B cell (primary cell): Measurements from ENCODE around the gene EPN1. TPM values are rescaled to one million over a fixed set of nuclear protein-coding genes. Genes with fewer than 3 reads are reported as not detected.

Experiments used
- ATAC-seq: fragments of 200-7000 bp; cut with Tn5 transposase; one replicate; pipeline ENCODE4 v1.10.0; 2021; ENCODE audit warnings: low read depth, mild to moderate bottlenecking, moderate number of reproducible peaks, moderate library complexity
- CTCF ChIA-PET: fragments of 350-600 bp; sonication (Branson Sonifier 250); formaldehyde crosslinking; loops from one replicate; lab custom pipeline; 2021; ENCODE audit warnings: antibody characterized with exemption, inconsistent platforms; lab: Charles Lee
- POLR2A ChIA-PET: fragments of 350-600 bp; sonication (Branson Sonifier 250); formaldehyde crosslinking; loops from one replicate; lab custom pipeline; 2021; ENCODE audit warnings: antibody characterized with exemption; lab: Charles Lee
- DNase-seq: peaks from one replicate; pipeline ENCODE4 v3.0.0; 2013
- H2AFZ ChIP-seq: 2 replicates; pipeline ENCODE4 v1.6.1; 2012; ENCODE audit warnings: mild to moderate bottlenecking, low read depth, low read length; ENCODE audit not compliant: insufficient read depth, poor library complexity, severe bottlenecking
- H3K27ac ChIP-seq, 2 donors: 1 replicate in 1 of 2; 2 replicates in 1 of 2; pipeline ENCODE4 v1.5.1; 2012 to 2013; ENCODE audit warnings: low read length in 2 of 2, mild to moderate bottlenecking in 2 of 2, moderate library complexity in 1 of 2
- H3K27me3 ChIP-seq, 4 experiments: fragments of 200-600 bp in 1 of 4; sonication (generic) in 1 of 4; replicated peaks in 1 of 4; 1 replicate in 2 of 4; 2 replicates in 2 of 4; pipeline versions ENCODE4 v1.6.1 to v1.7.0; 2013 to 2016; ENCODE audit warnings: low read length in 3 of 4, mild to moderate bottlenecking in 2 of 4, mixed read lengths in 1 of 4, moderate library complexity in 1 of 4; ENCODE audit not compliant: insufficient read depth in 4 of 4, control insufficient read depth in 3 of 4; ENCODE audit errors: control extremely low read depth in 1 of 4
- H3K36me3 ChIP-seq, 2 experiments: replicated peaks in 1 of 2; 1 replicate in 1 of 2; 2 replicates in 1 of 2; pipeline versions ENCODE4 v1.6.1 to v1.7.1; 2013; ENCODE audit warnings: low read length in 1 of 2; ENCODE audit not compliant: insufficient read depth in 2 of 2, control insufficient read depth in 1 of 2; ENCODE audit errors: control extremely low read depth in 1 of 2, extremely low read depth in 1 of 2
- H3K4me1 ChIP-seq, 2 donors: fragments of 200-600 bp in 1 of 2; sonication (generic) in 1 of 2; 1 replicate in 1 of 2; 2 replicates in 1 of 2; pipeline versions ENCODE4 v1.5.1 to v1.6.1; 2013 to 2017; ENCODE audit warnings: low read length in 2 of 2; ENCODE audit not compliant: control insufficient read depth in 2 of 2, insufficient read depth in 2 of 2
- H3K4me2 ChIP-seq: replicated peaks from 2 replicates; pipeline ENCODE3; 2012; ENCODE audit warnings: mild to moderate bottlenecking, low read depth, low read length; ENCODE audit not compliant: poor library complexity, severe bottlenecking
- H3K4me3 ChIP-seq, 5 experiments: fragments of 200-600 bp in 1 of 5; sonication (generic) in 1 of 5; 1 replicate in 3 of 5; 2 replicates in 2 of 5; pipeline versions ENCODE4 v1.5.1 to v1.7.0; 2011 to 2016; ENCODE audit warnings: low read length in 4 of 5, mild to moderate bottlenecking in 4 of 5, low read depth in 2 of 5, control low read depth in 1 of 5, moderate library complexity in 1 of 5; ENCODE audit not compliant: insufficient read depth in 1 of 5; ENCODE audit errors: control extremely low read depth in 1 of 5, extremely low read depth in 1 of 5
- H3K79me2 ChIP-seq: fragments of 200-600 bp; sonication (generic); one replicate; pipeline ENCODE4 v1.6.0; 2016; ENCODE audit warnings: low read length; ENCODE audit not compliant: control insufficient read depth, insufficient read depth
- H3K9ac ChIP-seq: fragments of 200-600 bp; sonication (generic); 2 replicates; pipeline ENCODE4 v1.6.1; 2017; ENCODE audit warnings: mild to moderate bottlenecking, low read length, moderate library complexity
- H3K9me3 ChIP-seq, 3 donors: one replicate each; pipeline versions ENCODE4 v1.6.1 to v1.7.1; 2013; ENCODE audit warnings: low read length in 2 of 3; ENCODE audit not compliant: control insufficient read depth in 2 of 3, insufficient read depth in 1 of 3; ENCODE audit errors: control extremely low read depth in 1 of 3
- H4K20me1 ChIP-seq: 2 replicates; pipeline ENCODE4 v1.6.0; 2012; ENCODE audit warnings: mild to moderate bottlenecking, low read length; ENCODE audit not compliant: insufficient read depth, control insufficient read depth, poor library complexity, severe bottlenecking
- H3K27ac Mint-ChIP-seq: one replicate; pipeline ENCODE4 v1.8.0; 2021; ENCODE audit warnings: mixed read lengths
- H3K27me3 Mint-ChIP-seq: one replicate; pipeline ENCODE4 v1.8.0; 2021; ENCODE audit warnings: mixed read lengths
- H3K4me1 Mint-ChIP-seq: one replicate; pipeline ENCODE4 v1.8.0; 2021; ENCODE audit warnings: mixed read lengths
- H3K4me3 Mint-ChIP-seq: one replicate; pipeline ENCODE4 v1.8.0; 2021; ENCODE audit warnings: mixed read lengths
- H3K9me3 Mint-ChIP-seq: one replicate; pipeline ENCODE4 v1.8.0; 2022; ENCODE audit warnings: mixed read lengths; ENCODE audit not compliant: insufficient read depth
- EZH2 ChIP-seq: IDR thresholded peaks from 2 replicates; pipeline ENCODE4 v1.6.1; 2012; ENCODE audit warnings: borderline replicate concordance, low read depth, mild to moderate bottlenecking, moderate library complexity, low read length; ENCODE audit not compliant: insufficient read depth, poor library complexity, severe bottlenecking
- WGBS: methylation state at CpG from one replicate; pipeline ENCODE4 v1.1.5; 2013; ENCODE audit warnings: missing lambda C conversion rate; ENCODE audit not compliant: insufficient coverage; 5-methylcytosine and 5-hydroxymethylcytosine counted together
- intact Hi-C: fragments of 100-400 bp; cut with micrococcal nuclease; formaldehyde crosslinking; loops from one replicate; pipeline ENCODE4 v1.10.0; 2022
- polyA plus RNA-seq: library from polyadenylated mRNA; depleted of rRNA; stranded (reverse); fragments of >200 nt; gene quantifications from 2 replicates; pipeline ENCODE4 v1.2.3, GENCODE V29; 2012
- total RNA-seq, 2 donors: library from RNA; stranded (reverse); fragments of 120-200 nt in 1 of 2; gene quantifications; 1 replicate in 1 of 2; 2 replicates in 1 of 2; pipeline versions ENCODE4 v1.2.3 to v1.2.4, GENCODE V29; 2013 to 2022
- TF ChIP-seq, protein P1 (sequence below): fragments of 200-600 bp; IDR thresholded peaks from one replicate; pipeline ENCODE4 v1.8.0; 2022; ENCODE audit warnings: antibody characterized with exemption, mild to moderate bottlenecking

EPN1 gene
- total and polyA plus RNA-seq, 2 donors (not counting 1 experiment from before 2014, with no cell fraction given): 54.4 to 63.9 TPM

DNA sequence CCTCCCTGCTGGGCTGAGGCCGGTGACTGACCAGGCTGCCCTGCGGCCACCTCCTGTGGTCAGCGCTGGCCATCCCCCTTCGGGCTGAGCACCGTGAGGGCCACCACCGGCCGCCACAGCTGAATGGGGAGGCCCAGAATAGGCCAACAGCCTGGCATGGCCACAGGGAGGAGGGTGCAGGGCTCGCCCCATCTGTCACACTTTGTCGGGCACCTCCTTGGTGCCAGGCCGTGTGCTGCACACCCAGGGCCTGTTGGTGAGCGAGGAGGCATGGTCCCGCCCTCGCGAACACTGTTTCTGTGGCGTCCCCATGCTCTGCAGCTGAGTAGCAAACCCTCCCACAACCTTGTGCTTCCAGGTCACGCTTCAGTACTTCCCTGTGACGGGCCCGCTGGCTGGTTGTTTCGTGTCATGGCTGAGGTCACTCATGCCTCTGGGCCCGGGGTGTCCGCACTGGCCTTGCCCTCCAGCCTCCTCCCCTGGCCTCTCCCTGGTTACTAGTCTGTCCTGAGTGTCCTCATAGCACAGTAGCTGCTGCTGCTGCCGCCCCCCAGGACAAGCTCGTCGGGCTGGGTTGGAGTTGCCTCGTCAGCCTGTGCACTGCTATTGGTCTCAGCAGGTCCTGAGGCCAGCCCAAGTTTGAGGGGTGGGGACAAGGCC, 15.2 kb downstream of the EPN1 start:
- no peak overlapping the region for H2AFZ ChIP-seq
- no peaks in the 10 kb centered on the region for H3K9me3 Mint-ChIP-seq
- TF ChIP-seq, protein P1, sequence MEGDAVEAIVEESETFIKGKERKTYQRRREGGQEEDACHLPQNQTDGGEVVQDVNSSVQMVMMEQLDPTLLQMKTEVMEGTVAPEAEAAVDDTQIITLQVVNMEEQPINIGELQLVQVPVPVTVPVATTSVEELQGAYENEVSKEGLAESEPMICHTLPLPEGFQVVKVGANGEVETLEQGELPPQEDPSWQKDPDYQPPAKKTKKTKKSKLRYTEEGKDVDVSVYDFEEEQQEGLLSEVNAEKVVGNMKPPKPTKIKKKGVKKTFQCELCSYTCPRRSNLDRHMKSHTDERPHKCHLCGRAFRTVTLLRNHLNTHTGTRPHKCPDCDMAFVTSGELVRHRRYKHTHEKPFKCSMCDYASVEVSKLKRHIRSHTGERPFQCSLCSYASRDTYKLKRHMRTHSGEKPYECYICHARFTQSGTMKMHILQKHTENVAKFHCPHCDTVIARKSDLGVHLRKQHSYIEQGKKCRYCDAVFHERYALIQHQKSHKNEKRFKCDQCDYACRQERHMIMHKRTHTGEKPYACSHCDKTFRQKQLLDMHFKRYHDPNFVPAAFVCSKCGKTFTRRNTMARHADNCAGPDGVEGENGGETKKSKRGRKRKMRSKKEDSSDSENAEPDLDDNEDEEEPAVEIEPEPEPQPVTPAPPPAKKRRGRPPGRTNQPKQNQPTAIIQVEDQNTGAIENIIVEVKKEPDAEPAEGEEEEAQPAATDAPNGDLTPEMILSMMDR: no peak
- TF ChIP-seq EZH2: no peak
- H3K9me3 ChIP-seq: no peaks in the 10 kb centered on the region
- peaks cover 0 to 88% of the 10 kb centered on the region in 2 experiments for H3K36me3 ChIP-seq
- peaks cover 79% of the 10 kb centered on the region for H4K20me1 ChIP-seq
- no peaks in the 10 kb centered on the region for H3K27me3 Mint-ChIP-seq
- 93% methylated on average over 25 of the region's 25 CpGs for WGBS
- H3K27ac ChIP-seq: no peak overlapping the region
- H3K4me3 ChIP-seq: no peak overlapping the region
- H3K4me1 Mint-ChIP-seq: peaks cover 30% of the 10 kb centered on the region
- no peaks in the 10 kb centered on the region for H3K27me3 ChIP-seq
- H3K4me2 ChIP-seq: no peak overlapping the region
- intact Hi-C loops: no loop called here
- H3K4me1 ChIP-seq: peaks cover 9 to 30% of the 10 kb centered on the region in 2 donors
- ChIA-PET POLR2A (no interaction called here), CTCF (no interaction called here)
- no peak for ATAC-seq
- peak overlapping the region; percentile 6 for H3K27ac Mint-ChIP-seq
- peaks cover 51% of the 10 kb centered on the region for H3K79me2 ChIP-seq
- DNase-seq: no peak
- no peak overlapping the region for H3K9ac ChIP-seq
- H3K4me3 Mint-ChIP-seq: no peak overlapping the region

DNA sequence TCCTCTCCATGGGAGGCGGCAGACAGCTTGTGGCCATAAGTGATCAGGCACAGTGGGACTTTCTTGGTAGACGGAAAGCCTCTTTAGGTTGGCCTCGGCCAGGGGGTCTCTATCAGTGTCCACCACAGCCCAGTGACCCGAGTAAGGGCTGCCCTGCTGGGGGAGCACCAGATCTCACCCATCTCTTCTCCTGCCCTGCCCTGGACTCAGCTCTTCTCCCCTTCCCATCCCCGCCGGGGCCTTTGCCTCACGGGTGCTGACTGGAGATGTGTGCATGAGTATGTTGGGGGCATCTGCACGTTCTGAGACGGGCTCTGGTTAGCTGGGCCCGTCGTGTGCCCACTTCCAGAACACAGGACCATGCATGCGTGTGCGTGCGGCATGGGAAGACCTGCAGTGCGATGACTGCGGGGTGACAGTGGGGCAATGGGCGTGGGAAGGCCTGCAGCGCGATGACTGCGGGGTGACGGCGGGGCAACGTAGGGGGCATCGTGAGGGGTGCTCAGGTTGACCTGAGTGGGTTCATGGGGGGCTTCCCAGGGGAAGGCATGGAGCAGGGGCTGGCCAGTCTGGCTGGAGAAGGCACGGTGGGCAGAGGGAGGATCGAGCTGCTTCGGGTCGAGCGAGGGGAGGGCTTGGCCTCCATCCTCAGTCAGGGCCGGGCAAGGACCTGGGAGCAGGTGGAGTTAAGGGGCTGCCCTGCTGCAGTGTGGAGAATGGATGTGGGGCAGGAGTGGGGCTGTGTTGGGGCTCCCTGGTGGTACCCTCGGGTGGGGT, 15.9 kb downstream of the EPN1 start:
- DNase-seq (no peak), ATAC-seq (no peak)
- Mint-ChIP-seq H3K4me3 (no peak overlapping the region), H3K27me3 (no peaks in the 10 kb centered on the region), H3K4me1 (peaks cover 26% of the 10 kb centered on the region), H3K9me3 (no peaks in the 10 kb centered on the region), H3K27ac (no peak overlapping the region)
- Histone ChIP-seq H3K36me3 (peaks cover 0 to 88% of the 10 kb centered on the region in 2 experiments), H3K27ac (no peak overlapping the region), H2AFZ (no peak overlapping the region), H4K20me1 (peaks cover 76% of the 10 kb centered on the region), H3K79me2 (peaks cover 44% of the 10 kb centered on the region), H3K9me3 (no peaks in the 10 kb centered on the region), H3K4me3 (no peak overlapping the region), H3K27me3 (no peaks in the 10 kb centered on the region), H3K4me2 (no peak overlapping the region), H3K4me1 (peaks cover 9 to 30% of the 10 kb centered on the region in 2 donors), H3K9ac (no peak overlapping the region)
- TF ChIP-seq EZH2: no peak
- TF ChIP-seq, protein P1: no peak
- ChIA-PET CTCF (no interaction called here), POLR2A (no interaction called here)
- intact Hi-C loops: no loop called here
- 98% methylated on average over 27 of the region's 31 CpGs for WGBS
